ENCODE measurements around the gene CTDP1.
"Not testable (repeated sequence)": the region's sequence is repeated elsewhere in the genome, so short reads cannot be mapped to it uniquely, and the experiment has no call there.

CTDP1 gene

GRCh38 chr18:79719478-79720358, 40.1 kb downstream of the CTDP1 start:
- in situ Hi-C loops (cut with MboI; ENCODE audit: low sequenced_read_pairs), result not testable (repeated sequence)

- in situ Hi-C loops (cut with MboI; ENCODE audit: low sequenced_read_pairs), result no loop called here
Measured at GRCh38 chr18:79720359-79720733, 40.7 kb downstream of the CTDP1 start.

DNA sequence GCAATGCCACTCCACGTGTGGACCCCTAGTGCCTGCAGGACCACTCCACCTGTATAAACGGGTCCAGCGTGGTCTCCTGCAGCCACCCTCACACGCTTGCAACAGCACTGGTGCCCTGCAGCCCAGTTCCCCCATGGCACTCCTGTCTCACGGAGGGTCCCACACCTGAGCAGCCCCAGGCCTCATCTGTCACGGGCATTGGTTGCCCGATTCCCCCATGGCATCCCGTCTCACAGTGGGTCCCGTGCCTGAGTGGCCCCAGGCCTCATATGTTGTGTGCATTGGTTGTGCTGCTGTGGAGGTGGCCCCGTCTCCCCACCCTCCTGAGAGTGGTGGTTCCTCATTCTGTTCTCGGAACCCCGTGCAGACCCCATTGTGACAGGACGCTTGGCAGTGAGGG, 43.4 kb downstream of the CTDP1 start:
- in situ Hi-C loops (cut with MboI; ENCODE audit: low sequenced_read_pairs), result no loop called here

DNA sequence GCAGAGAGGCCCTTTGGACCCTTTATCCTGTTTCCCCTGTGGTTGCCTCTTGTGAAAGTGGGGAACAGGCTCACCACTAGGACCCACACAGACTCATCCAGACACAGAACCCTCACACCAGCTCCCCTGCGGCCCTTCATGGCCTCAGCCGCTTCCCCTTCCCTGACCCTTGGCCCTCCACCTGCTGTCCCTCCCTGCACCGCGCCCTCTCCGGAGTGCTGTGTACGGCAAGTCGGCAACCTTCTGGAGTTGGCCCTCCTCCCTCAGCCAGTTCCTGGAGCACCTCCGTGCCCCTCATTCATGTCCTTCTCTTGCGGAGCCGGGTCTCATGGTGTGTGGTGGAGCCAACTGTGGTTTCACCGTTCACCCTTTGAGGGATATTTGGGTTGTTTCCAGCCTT, 44.0 kb downstream of the CTDP1 start:
- in situ Hi-C loops (cut with MboI; ENCODE audit: low sequenced_read_pairs), result no loop called here

DNA sequence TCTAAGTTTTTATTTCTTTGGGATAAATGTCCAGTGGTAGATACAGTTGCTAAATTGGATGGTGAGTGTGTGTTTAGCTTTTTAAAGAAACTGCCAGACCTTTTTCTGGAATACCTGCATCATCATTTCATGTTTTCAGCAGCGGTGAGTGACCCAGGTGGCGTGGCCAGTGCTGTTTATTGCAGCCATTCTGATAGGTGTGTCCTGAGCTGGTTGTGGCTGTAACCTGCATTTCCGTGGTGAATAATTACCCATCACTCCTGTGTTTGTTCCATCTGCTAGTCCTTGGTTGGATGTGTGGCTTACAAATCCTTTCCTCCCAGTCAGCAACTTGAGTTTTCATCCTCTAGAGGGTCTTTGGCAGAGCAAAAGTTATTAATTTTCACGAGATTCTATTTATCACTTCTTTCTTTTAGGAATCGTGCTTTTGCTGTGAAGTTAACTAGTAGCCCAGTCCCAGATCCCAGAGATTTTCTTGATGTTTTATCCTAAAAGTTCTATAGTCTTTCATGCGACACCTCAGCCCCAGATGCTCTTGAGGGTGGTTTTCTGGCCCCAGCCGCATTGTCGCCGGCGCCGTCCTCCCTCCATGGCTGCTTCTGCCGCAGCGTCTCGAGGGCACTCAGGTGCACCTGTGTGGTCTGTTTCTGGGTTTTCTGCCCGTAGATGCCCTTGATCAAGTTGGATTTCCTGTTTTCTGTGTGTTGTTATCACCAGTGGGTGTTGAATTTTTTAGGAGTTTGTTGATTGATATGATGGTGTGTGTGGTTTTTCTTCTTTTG, 44.9 kb downstream of the CTDP1 start:
- in situ Hi-C loops (cut with MboI; ENCODE audit: low sequenced_read_pairs), result no loop called here

DNA sequence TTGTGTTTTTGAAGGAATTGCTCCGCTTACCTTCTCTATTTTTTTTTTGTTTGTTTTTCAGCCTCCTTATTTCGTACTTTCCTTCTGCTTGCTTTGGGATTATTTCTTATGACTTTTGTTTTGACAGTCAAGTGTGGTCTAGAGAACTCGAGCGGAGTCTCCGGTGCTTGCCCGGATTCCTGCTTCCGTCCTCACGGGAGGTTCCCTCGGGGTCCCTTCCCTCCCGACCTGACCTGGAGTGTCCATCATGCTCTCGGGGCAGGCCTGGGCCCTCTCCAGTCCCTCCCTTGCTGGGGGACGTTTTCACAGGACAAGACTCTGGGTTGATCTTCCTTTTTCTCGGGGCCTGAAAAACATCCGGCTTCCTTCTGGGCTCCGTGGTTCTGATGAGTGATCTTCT, 45.9 kb downstream of the CTDP1 start:
- in situ Hi-C loops (cut with MboI; ENCODE audit: low sequenced_read_pairs), result no loop called here

- in situ Hi-C loops (cut with MboI; ENCODE audit: low sequenced_read_pairs), result no loop called here
Measured at GRCh38 chr18:79726721-79727120, 47.1 kb downstream of the CTDP1 start.

DNA sequence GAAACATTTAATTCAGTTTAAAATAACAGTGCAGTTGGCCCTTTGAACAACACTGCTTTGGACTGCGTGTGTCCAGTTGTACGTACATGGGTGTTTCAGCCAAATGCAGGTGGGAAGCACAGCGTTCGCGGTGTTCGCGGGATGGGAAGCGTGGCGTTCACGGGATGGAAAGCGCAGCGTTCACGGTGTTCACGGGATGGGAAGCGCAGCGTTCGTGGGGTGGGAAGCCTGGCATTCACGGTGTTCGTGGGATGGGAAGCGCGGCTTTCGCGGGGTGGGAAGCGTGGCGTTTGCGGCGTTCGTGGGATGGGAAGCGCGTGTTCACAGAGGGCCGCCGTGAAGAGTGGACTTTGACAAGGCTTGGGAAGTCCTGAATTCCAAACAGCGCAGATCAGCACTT, 47.6 kb downstream of the CTDP1 start:
- in situ Hi-C loops (cut with MboI; ENCODE audit: low sequenced_read_pairs), result no loop called here

DNA sequence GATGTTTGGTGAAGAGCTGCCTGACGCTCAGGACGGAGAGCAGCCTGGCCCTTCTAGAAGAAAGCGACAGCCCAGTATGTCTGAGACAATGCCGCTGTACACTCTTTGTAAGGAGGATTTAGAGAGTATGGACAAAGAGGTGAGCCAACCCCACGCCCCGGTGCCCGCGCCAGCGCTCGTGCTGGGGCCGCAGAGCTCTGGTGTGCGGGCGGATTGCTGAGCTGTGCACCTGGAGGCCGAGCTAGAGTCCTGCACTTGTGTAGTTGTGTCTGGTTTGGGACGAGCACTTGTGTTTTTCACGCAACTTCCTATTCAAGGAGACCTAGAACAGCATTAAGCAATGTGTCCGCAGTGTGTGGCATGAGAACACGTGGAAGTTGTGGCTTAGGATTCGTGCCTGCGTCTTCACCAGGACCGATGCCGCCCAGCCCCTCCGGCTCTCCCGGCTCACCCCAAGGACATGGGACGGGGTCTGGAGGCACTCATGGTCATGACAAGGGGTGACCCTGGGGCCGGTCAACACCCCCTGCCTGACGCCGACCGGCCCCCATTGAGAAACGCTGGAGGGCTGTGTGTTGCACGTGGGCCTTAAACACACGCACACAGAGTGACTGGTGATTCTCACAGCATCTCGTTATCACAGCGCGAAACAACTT, 49.5 kb downstream of the CTDP1 start:
- in situ Hi-C loops (cut with MboI; ENCODE audit: low sequenced_read_pairs), result no loop called here

- in situ Hi-C loops (cut with MboI; ENCODE audit: low sequenced_read_pairs), result no loop called here
Measured at GRCh38 chr18:79729611-79730010, 50.0 kb downstream of the CTDP1 start.

GRCh38 chr18:79730804-79731203, 51.2 kb downstream of the CTDP1 start:
- in situ Hi-C loops (cut with MboI; ENCODE audit: low sequenced_read_pairs), result no loop called here

DNA sequence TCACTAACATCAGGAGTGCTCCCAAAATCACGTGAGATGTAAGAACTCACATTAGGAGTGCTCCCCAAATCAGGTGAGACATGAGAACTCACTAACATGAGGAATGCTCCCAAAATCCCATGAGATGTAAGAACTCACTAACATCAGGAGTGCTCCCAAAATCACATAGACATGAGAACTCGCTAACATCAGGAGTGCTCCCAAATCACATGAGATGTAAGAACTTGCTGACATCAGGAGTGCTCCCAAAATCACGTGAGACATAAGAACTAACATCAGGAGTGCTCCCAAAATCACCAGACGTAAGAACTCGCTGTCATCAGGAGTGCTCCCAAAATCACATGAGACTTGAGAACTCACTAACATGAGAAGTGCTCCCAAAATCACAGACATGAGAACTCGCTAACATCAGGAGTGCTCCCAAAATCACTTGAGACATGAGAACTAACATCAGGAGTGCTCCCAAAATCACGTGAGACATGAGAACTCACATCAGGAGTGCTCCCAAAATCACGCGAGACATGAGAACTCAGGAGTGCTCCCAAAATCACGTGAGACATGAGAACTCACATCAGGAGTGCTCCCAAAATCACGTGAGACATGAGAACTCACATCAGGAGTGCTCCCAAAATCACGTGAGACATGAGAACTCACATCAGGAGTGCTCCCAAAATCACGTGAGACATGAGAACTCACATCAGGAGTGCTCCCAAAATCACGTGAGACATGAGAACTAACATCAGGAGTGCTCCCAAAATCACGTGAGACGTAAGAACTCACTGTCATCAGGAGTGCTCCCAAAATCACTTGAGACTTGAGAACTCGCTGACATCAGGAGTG, 52.5 kb downstream of the CTDP1 start:
- in situ Hi-C loops (cut with MboI; ENCODE audit: low sequenced_read_pairs), result not testable (repeated sequence)

- in situ Hi-C loops (cut with MboI; ENCODE audit: low sequenced_read_pairs), result no loop called here
Measured at GRCh38 chr18:79732721-79733025, 53.1 kb downstream of the CTDP1 start.

GRCh38 chr18:79733135-79733701, 53.6 kb downstream of the CTDP1 start:
- in situ Hi-C loops (cut with MboI; ENCODE audit: low sequenced_read_pairs), result no loop called here

GRCh38 chr18:79733986-79734770, 54.6 kb downstream of the CTDP1 start:
- in situ Hi-C loops (cut with MboI; ENCODE audit: low sequenced_read_pairs), result no loop called here

DNA sequence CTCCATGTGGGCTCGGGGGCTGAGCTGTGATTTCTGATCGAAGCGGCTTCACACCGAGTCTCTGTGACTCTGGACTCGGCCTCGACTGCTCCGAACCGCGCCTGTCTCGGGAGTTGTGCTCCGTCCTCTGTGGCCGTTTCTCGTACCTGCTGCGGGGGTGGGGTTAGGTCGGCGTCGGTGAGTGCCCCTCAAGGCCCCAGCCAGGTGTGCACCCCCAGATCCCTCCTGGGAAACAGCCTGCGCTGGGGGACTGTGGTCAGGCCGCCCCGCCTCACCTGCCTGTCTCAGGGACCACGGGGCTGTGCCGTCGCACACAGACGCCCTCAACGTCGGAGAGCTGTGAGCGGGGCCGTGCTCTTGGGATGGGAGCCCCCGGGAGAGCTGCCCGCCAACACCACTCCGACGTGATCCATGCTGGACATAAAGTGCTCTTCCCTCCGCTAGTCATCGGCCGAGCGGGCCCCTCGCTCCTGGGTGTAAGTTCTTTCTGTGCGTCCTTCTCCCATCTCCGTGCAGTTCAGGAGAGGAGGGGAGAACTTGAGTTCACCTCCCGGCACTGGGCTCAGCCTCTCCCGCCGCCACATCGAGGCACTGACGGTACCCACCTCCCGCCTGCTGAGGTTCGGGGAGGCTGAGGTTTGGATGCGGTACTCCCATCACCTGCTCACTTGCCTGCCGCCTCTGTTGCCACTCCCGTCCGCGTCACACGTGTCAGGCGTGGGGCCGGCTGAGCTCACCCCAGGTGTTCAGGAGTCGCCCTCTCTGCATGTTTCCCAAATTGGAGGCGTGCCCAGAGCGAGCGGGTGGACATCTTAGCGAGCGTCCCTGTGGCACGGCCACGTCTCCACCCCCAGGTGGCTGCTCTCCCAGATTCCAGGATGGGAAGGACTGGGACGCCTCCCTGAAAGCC, 55.7 kb downstream of the CTDP1 start:
- in situ Hi-C loops (cut with MboI; ENCODE audit: low sequenced_read_pairs), result no loop called here

DNA sequence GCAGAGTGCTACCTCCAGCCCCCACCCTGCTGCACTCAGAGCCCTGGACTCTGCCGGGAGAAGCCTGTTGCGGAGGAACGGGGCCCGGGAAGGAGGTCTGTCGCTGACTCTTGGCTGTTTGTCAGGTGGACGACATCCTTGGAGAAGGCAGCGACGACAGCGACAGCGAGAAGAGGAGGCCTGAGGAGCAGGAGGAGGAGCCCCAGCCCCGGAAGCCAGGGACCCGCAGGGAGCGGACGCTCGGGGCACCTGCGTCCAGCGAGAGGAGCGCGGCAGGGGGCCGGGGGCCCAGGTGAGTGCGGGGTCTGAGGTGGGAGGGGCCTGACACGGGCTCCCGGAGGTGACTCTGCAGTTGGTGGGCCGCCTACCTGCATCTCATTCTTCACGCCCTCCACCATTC, 56.6 kb downstream of the CTDP1 start:
- in situ Hi-C loops (cut with MboI; ENCODE audit: low sequenced_read_pairs), result no loop called here

- in situ Hi-C loops (cut with MboI; ENCODE audit: low sequenced_read_pairs), result no loop called here
Measured at GRCh38 chr18:79736846-79737245, 57.2 kb downstream of the CTDP1 start.

GRCh38 chr18:79737426-79737825, 57.8 kb downstream of the CTDP1 start:
- in situ Hi-C loops (cut with MboI; ENCODE audit: low sequenced_read_pairs), result no loop called here
